GM21381 (cell line): ENCODE measurements around the gene AGPAT4.
"Not testable (repeated sequence)": the region's sequence is repeated elsewhere in the genome, so short reads cannot be mapped to it uniquely, and the experiment has no call there.

Experiments
- ATAC-seq: cut with Tn5 transposase; IDR thresholded peaks from one replicate; pipeline ENCODE4 v1.9.1; 2021; ENCODE audit warnings: mild to moderate bottlenecking, moderate library complexity; ENCODE audit not compliant: unreplicated experiment

Gene AGPAT4

DNA sequence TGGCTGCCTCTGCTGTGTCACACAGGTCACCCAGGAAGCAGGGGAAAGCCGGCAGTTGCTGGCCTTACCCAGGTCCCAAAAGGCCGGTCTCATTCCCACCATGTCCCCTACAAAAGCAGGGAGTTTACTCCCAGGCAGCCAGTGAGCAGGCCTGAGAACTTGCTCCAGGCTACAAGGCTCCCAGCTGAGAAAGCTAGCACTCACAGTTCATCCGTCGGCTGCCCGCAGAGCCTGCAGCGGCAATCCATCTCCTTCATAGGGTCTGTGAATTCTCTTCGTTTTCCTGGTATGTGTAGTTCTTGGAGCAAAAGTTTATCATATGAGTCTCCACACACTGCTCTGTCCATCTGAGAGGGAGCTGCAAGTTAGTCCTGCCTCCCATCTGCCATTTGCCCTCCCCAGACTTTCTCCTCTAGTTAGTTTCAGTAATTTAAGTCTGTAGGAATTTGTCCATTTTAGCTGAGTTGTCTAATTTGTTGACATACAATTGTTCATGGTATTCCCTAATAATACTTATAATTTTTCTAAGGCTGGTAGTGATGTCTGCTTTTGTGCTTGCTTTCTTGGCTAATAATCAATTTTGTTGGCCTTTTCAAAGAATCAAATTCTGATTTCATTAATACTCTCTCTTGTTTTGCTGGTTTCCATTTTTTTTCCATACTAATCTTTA, 146.7 kb downstream of the AGPAT4 start:
- no peak for ATAC-seq

DNA sequence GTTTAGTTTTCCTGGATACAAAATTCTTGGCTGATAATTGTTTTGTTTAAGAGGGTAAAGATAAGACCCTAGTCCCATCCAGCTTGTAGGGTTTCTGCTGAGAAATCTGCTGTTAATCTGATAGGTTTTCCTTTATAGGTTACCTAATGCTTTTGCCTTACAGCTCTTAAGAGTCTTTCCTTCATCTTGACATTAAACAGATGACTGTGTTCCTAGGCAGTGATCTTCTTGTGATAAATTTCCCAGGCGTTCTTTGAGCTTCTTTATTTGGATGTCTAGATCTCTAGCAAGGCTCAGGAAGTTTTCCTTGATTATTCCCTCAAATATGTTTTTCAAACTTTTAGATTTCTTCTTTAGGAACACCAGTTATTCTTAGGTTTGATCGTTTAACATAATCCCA, 148.3 kb downstream of the AGPAT4 start:
- ATAC-seq = no peak

DNA sequence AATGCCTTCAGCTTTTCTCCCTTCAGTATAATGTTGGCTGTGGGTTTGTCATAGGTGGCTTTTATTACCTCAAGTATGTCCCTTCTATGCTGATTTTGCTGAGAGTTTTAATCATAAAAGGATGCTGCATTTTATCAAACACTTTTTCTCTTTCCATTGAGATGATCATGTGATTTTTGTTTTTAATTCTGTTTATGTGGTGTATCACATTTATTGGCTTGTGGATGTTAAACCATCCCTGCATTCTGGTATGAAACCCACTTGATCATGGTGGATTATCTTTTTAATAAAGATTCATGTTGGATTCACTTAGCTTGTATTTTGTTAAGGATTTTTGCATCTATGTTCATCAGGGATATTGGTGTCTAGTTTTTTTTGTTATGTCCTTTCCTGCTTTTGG, 150.5 kb downstream of the AGPAT4 start:
- not testable (repeated sequence) for ATAC-seq

DNA sequence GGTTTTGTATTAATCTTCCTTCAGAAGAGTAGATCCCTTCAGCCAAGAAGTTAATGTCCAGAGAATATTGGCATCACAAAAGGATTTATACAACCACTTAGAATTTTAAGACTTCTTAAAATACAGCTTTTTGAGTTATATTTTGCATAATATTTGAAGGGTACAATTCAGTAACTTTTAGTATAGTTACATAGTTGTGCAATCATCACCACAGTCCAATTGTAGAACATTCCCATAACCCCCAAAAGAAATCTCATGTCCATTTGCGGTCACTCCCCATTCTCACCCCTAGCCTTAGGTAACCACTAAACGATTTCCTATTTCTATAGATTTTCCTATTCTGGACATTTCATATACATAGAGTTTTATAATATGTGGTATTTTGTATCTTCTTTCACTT, 155.9 kb downstream of the AGPAT4 start:
- no peak for ATAC-seq

DNA sequence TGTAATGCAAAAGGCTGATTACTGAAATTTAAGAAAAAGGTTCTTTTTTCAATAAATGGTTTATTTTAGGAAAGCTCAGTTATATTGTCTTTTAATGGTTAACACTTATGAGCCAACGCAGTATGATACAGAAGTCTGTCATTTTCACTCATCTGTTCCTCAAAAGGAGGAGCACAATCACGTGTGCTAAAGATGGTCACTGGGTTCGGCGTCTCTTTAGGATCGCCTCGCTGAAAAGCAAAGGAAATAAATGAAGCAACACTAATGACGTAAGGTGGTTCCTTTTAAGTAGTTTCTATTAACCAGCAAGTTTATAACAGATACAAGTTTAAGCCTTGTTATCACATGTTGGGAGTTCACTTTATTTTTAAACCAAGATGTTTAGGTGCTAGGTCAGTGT, 156.6 kb downstream of the AGPAT4 start:
- no peak for ATAC-seq

DNA sequence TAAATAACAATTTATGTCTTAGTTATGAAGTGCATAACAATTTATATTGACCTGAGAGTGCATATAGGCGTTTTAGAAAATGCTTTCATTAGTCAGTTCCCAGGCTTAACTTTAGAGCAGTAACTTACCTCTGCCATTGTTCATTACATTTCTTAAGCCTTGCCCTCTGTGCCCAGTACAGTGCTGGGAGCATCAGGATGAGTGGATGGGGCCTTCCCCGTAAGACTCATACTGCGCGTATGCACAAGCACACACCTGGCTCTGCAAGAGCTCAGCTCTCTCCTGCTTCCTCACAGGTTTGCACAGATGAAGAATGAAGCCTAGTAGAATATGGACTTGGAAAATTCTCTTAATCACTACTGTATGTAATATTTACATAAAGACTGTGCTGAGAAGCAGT, 157.3 kb downstream of the AGPAT4 start:
- ATAC-seq = no peak

DNA sequence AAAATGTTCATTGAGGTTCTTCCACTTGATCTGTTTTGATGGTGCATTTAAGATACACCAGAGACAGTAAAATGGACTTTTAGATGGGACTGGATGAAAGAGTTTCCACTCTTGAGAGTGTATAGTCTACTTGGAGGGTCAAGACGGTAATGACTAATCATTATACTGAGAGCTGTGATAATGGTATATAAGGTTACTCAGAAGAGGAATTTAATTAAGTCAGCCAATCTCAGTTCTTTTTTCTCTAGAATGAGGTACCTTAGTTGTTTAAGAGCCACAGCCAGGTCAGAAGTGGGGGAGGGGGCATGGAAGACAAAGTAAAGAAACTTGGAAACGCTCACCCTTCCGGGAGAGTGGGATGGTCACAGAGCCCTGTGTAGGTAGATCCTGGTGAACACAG, 158.4 kb downstream of the AGPAT4 start:
- ATAC-seq = peak; percentile 64

DNA sequence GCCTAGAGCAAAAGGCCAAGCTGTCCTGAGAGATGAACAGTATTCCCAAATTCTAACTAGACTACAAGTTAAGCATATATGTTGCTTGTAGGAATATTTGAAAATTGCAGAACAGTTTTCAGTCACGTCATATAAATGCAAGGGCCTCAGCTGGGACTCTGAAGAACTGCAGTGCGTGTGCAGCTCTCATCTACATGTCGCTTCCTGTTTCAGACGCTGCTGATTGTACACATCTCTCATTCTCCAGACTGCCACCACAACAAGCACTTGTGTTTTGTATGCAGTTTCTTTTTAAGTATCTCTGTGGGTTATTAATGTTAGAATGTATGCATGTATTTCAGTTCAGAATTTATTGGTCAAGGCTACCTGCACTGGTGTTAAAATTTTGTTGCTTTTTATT, 162.6 kb downstream of the AGPAT4 start:
- no peak for ATAC-seq

DNA sequence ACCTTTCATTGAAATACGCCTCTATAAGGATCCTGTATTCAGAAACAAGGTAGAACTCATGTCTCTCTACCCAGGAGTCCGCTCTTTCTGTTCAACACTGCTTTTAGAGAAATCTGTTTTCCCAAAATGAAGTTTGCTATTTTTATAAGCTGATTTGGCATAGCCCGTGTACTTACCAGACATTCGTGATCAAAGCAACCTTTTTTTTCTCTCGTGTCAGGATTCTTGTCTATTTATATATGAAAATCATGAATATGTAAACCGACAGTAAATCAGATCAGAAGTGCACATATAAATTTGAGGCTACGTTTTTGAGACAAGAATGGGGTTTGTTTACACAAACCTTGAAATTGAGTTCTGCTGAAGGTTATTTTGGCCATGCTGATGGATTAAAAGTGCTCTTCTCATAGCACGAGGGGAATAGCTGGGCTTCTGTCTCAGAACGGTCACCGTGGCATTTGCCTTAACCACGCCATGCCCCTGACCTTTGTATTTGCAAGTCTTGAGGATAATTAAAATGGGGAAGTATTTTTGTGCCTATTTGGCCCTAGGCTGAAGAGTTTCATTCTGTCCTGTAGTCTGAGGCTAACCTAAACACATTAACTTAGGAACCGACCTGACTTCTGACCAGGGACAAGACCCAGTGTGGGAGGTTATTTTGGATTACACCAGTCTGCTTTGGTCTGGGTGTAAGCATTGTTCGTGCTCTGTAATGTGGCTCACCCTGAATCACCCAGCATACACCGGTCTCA, 163.7 kb downstream of the AGPAT4 start:
- no peak for ATAC-seq

DNA sequence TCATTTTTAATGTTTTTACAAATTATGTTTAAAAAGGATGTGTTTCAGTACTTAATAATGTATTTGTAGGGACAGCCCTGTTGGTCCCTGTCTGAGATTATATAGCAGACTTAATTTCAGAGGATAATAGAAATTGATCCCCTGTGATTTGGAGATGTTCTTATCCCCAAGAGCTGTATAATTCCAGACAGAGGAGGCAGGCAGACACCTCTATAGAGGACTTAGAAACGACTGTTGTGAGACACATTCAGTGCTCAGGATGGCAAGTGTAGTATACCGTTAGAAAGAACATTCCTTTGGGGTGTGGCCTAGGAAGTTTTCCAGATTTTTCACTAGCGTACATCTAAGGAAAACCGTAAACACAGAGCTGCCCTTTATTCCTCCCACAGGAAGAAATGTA, 164.5 kb downstream of the AGPAT4 start:
- no peak for ATAC-seq

DNA sequence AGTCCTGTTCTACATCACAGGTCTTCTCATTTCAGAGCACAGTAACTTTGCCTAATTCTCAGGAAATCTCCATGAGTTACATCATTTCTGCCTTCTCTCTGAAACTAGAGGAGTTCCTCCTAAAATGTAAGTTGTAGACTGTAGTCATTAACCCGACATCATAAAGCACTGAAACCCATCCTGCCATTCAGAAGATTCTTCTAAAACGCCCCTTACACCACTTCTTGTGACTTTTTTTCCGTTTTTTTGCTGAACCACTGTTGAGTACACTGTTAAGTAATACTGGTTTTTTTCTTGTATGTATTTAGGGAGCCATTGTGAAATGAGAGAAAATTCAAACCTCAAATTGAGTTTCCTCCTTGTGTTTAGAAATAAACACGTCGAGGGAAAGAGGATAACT, 164.9 kb downstream of the AGPAT4 start:
- ATAC-seq = no peak

DNA sequence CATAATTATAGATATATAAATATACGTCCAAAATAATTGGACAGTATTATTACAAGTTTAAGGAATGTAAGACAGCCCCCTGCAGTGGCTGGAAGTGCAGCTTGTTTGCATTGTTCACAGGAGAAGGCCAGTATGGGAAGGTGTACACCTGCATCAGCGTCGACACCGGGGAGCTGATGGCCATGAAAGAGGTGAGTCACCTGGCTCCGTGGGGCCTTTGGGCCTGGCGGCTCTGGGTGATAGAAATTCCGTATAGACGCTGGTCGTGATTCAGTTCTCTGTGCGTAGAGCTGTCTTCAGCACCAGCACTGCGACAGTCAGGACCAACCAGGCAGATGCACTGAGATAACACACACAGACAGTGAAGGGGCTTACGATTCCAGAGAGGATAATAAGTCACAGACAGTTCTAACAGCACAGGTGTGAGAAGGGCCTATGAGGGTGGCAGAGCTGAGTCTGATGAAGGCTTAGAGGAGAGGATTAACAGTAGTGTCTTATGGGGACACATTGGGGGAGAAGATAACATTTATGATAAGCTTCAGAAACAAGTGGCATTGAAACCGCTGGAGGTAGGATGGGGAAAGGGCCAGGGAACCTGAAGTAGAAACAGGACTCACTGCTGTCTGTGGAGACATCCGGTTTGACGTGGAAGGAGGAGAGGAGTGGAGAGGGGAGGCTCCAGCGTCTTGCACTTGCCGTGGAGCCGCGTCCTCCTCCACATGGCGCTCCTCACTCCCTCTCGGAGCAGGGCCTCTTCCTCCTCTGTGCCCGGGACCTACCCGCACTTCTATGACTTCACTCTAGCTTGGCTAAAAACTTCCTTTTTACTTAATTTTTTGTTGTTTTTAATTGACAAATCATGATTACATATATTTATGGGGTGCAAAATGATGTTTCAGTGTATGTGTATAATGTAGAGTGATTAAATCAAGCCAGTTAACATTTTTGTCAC, 165.8 kb downstream of the AGPAT4 start:
- no peak for ATAC-seq

DNA sequence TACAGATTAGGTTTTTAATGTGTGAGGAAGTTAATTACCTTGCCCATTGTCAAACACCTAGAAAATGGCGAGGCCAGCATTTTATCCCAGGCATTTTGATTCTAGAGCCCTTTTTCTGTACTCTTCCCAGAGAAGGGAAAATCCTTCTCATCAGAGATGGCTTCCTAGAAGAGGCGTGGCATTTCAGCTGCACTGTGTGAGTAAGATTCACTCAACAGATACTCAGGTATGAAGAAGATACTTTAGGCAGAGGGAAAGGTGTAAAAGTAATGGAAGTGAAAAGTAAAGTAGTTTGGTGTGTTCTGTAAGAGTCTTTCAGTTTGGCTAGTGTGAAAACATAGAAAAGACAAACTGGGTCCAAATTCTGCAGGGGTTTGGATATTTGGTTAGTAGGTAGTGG, 168.5 kb downstream of the AGPAT4 start:
- ATAC-seq = no peak

DNA sequence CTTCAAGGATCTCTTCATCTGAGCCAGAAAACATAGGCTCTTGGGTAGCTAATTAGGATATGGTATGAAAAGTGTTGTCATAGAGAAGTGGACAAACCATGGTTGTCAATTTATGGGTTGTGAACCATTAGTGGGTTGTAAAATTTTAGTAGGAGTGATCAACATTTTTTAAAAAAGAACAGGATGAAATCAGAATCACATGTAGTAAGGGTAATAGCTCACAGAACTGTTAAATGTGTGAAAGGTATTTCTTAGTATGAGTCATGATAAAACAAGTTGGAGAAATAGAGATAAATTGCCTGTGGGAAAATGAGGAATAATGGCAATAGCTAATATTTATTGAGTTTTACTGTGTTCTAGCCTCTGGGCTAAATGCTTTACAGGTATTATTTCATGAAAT, 168.9 kb downstream of the AGPAT4 start:
- no peak for ATAC-seq

DNA sequence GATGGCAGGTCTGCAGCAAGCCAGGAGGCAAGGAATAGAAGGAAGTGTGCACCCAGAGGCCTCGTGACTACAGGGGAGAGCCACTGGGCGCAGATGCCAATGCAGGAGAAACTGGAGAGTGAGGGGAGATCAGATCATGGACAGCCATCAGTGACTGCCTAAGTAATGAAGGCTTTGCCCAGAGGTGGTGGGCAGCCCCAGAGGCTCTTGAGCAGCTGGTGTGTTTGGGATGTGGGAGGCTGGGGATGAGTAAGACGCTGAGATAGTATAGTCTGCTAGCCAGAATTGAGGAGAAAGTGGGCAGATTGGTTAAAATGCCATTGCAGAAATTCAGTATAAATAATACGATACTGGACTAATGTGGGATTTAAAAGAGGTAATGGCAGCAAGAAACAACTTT, 170.4 kb downstream of the AGPAT4 start:
- ATAC-seq = no peak

DNA sequence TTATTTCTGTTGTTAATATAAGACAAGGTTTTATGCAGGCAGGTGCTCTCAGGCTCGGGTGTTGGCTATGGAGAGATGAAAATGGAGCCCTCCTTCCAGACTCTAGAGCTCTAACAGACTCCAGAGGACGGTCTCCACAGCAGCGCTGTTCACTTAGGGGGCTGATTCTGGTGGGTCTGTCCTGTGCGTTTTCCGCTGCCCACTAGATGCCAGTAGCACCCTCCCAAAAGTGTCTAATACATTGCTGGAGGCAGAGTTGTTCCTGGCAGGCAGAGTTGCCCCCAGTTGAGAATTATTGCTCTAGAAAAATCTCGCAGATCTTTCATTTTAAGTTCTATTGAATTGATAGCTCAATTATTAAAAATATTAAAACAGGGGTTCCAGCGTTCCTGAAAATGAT, 172.3 kb downstream of the AGPAT4 start:
- no peak for ATAC-seq

DNA sequence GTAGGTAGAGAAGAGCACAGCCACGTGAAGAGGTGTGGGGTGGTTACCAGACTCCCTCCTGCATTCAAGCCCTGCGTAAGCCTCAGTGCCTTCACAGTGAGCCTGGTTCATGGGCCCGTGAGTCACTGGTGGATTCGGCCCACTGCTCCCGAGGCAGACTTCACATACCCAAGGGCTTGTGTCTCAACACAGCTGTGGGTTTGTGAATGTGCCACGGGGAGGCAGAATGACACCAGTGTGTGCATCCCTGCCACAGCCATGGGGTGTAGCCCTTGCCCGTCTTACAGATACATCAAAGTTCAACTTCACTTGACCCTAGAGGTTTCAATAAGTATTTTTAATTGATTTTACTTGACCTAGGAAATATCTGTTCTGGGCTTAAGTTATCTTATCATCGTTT, 173.8 kb downstream of the AGPAT4 start:
- ATAC-seq = no peak

DNA sequence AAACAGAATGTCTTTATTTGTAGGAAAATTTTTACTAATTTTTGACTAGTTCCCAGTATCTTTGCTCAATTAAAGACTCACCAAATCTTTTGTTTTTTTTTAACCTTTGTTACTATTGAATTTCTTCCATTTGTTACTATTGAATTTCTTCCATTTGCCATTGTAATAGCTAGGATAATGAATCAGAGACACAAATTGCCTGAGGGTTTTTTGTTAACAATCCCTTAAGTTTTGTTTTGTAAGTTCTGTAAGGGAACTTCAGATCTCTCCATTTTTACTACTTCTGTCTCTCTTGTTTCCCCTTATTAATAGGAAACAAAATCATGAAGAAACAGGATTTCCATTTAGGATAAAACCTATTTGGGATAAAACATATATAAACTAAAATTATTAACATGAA, 177.9 kb downstream of the AGPAT4 start:
- ATAC-seq = no peak

DNA sequence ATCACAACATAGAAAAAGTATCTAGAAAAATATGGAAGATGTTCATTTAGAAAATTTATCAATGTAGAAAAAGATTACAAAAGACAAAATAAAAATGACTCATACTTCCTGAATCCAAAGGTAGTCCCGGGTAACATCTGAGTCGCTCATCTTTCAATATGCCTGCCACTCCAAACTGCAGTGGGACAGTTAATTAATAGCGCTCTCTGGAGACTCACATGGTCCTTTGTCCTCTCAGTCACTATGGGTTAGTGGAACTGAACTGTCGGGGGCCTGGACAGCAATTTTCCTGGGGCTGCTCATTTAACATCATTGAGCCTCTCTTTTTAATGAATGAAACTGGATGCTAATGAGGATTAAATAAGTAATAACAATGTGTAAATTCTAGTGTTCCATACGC, 178.9 kb downstream of the AGPAT4 start:
- no peak for ATAC-seq

DNA sequence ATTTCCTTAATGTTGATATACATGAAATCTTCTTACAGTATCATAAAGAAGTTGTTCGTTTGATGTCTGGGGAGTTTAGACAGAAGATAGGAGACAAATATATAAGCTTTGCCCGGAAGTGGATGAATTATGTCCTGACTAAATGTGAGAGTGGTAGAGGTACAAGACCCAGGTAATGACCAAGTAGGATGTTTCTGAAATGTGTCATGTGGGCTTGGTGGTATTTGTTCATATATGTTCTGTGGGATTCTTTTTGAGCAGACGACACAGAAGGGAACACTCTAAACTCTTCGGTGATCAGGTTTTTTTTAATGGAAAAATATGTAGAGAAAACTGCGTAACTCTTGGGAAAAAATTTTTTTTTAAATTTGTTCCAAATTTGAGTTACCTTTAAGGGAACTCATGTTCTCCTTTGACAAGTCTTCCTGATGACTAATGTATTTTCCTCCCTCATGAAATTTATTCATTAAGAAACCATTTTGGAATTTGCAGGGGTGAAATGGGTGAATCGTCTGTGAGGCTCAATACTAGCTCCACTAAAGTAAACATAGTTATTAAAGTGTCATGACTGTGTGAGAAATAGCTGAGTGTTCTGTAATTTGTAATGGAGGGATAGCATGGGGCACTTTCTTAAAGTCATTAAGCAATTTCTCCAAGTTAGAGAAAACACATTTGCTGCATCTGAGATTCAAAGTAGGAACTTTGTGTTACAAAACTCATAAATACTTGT, 181.7 kb downstream of the AGPAT4 start:
- ATAC-seq = no peak

DNA sequence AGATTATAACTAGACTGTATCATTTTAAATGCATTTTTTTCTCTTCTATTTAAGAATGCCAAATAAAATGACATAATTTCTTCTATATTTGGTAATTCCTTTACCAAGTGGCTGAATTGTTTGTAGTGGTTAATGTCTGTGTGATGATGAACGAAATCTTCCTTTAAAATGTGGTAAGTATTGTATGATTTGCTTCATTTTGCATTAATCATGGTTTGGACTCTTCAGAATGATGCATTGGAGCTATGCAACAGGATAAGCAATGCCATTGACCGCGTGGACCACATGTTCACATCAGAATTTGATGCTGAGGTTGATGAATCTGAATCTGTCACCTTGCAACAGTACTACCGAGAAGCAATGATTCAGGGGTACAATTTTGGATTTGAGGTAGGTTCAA, 182.7 kb downstream of the AGPAT4 start:
- no peak for ATAC-seq
